Measurements from ENCODE around the gene DLG4. TPM values are rescaled to one million over a fixed set of nuclear protein-coding genes. Genes with fewer than 3 reads are reported as not detected.
"Not testable (repeated sequence)": the region's sequence is repeated elsewhere in the genome, so short reads cannot be mapped to it uniquely, and the experiment has no call there.

The DLG4 gene
- total RNA-seq, 1 experiment from 2014 or later = 38.3 TPM

GRCh38 chr17:7166873-7167272 is 52.8 kb downstream of the DLG4 start:
- H2BK15ac ChIP-seq (ENCODE audit: low read depth, low read length) = no peak overlapping the region
- H3K27ac ChIP-seq (ENCODE audit: insufficient read length, low read depth, low read length) = no peak overlapping the region
- H3K23ac ChIP-seq (ENCODE audit: insufficient read length, low read depth, low read length) = no peak overlapping the region
- H4K5ac ChIP-seq (ENCODE audit: insufficient read length, low read depth, low read length) = no peak overlapping the region
- H2BK12ac ChIP-seq (ENCODE audit: insufficient read length, low read depth, low read length) = no peak overlapping the region
- H3K27me3 ChIP-seq (ENCODE audit: insufficient read depth, low read length) = no peaks in the 10 kb centered on the region
- H3K14ac ChIP-seq (ENCODE audit: insufficient read depth, low read length) = no peak overlapping the region
- H3K4me3 Mint-ChIP-seq = no peak overlapping the region
- H3K36me3 Mint-ChIP-seq (ENCODE audit: insufficient read depth in 1 of 3, low read depth in 3 of 3) = peaks cover 0 to 5% (median 0%) of the 10 kb centered on the region in 3 experiments; a peak in 3 of 7 replicates
- no peaks in the 10 kb centered on the region for H3K79me1 ChIP-seq (ENCODE audit: insufficient read depth, low read depth, low read length, poor library complexity, severe bottlenecking)
- WGBS (ENCODE audit: extremely low coverage, insufficient read length, low lambda C conversion rate) = no CpG with 5 or more reads among the region's 7 CpGs
- no peak overlapping the region for H3T11ph ChIP-seq (ENCODE audit: low read length)
- peaks cover 4 to 13% of the 10 kb centered on the region in 2 experiments for H3K9me3 Mint-ChIP-seq
- no peak overlapping the region for H4K91ac ChIP-seq (ENCODE audit: insufficient read length, low read depth, low read length)
- H3K18ac ChIP-seq (ENCODE audit: insufficient read length, low read depth, low read length) = no peak overlapping the region
- H3K9me3 ChIP-seq (ENCODE audit: control insufficient read depth, low read depth, low read length) = no peaks in the 10 kb centered on the region
- no peak overlapping the region for H2BK5ac ChIP-seq (ENCODE audit: insufficient read length, low read length)
- H4K20me1 ChIP-seq (ENCODE audit: control insufficient read depth, insufficient read depth, insufficient read length) = no peaks in the 10 kb centered on the region
- no peak overlapping the region for H3K4me2 ChIP-seq (ENCODE audit: insufficient read depth, insufficient read length, low read length)
- no peak overlapping the region for H2AFZ ChIP-seq (ENCODE audit: low read length)
- TF ChIP-seq CTCF (conservative IDR thresholded peaks at IDR 0.05) = no peak
- H3K79me2 ChIP-seq (ENCODE audit: insufficient read depth, low read length) = no peaks in the 10 kb centered on the region
- H3K4ac ChIP-seq (ENCODE audit: low read depth, low read length) = no peak overlapping the region
- H2AK5ac ChIP-seq (ENCODE audit: insufficient read length, low read length) = no peak overlapping the region
- H3K9ac ChIP-seq (ENCODE audit: extremely low read depth, insufficient read length, low read length) = no peak overlapping the region
- H3K23me2 ChIP-seq (ENCODE audit: insufficient read length, low read depth, low read length, poor library complexity, severe bottlenecking) = no peaks in the 10 kb centered on the region
- no peak overlapping the region for H2BK20ac ChIP-seq (ENCODE audit: low read depth, low read length, poor library complexity, severe bottlenecking)
- no peak overlapping the region for H3K27ac Mint-ChIP-seq
- no peak overlapping the region for H4K8ac ChIP-seq (replicated peaks; ENCODE audit: insufficient read length, low read depth, low read length)
- peaks cover 3% of the 10 kb centered on the region for H3K27me3 Mint-ChIP-seq (ENCODE audit: low read depth)
- H3K56ac ChIP-seq (ENCODE audit: insufficient read length, low read depth, low read length) = no peak overlapping the region
- DNase-seq = no peak
- H3K4me1 Mint-ChIP-seq = peaks cover 0 to 4% of the 10 kb centered on the region in 2 experiments; a peak in 3 of 4 replicates
- H2BK120ac ChIP-seq (ENCODE audit: low read depth, low read length, poor library complexity, severe bottlenecking) = no peak overlapping the region
- H3K4me1 ChIP-seq (ENCODE audit: insufficient read depth, low read length) = no peaks in the 10 kb centered on the region

GRCh38 chr17:7159571-7159970 is 60.1 kb downstream of the DLG4 start:
- DNase-seq; H2BK120ac ChIP-seq (ENCODE audit: low read depth, low read length, poor library complexity, severe bottlenecking); H3K27me3 ChIP-seq (ENCODE audit: insufficient read depth, low read length); H3K9me3 Mint-ChIP-seq; H3K4me1 Mint-ChIP-seq; H2BK5ac ChIP-seq (ENCODE audit: insufficient read length, low read length); H2BK15ac ChIP-seq (ENCODE audit: low read depth, low read length); H3K14ac ChIP-seq (ENCODE audit: insufficient read depth, low read length); H3K23ac ChIP-seq (ENCODE audit: insufficient read length, low read depth, low read length); H3K23me2 ChIP-seq (ENCODE audit: insufficient read length, low read depth, low read length, poor library complexity, severe bottlenecking); H3K27ac Mint-ChIP-seq; H3K36me3 Mint-ChIP-seq (ENCODE audit: insufficient read depth in 1 of 3, low read depth in 3 of 3); H4K5ac ChIP-seq (ENCODE audit: insufficient read length, low read depth, low read length); H3K79me1 ChIP-seq (ENCODE audit: insufficient read depth, low read depth, low read length, poor library complexity, severe bottlenecking); H4K20me1 ChIP-seq (ENCODE audit: control insufficient read depth, insufficient read depth, insufficient read length); H3K9me3 ChIP-seq (ENCODE audit: control insufficient read depth, low read depth, low read length); H3K4me2 ChIP-seq (ENCODE audit: insufficient read depth, insufficient read length, low read length); H4K91ac ChIP-seq (ENCODE audit: insufficient read length, low read depth, low read length); H3K56ac ChIP-seq (ENCODE audit: insufficient read length, low read depth, low read length); H2AFZ ChIP-seq (ENCODE audit: low read length); H3K27ac ChIP-seq (ENCODE audit: insufficient read length, low read depth, low read length); H3T11ph ChIP-seq (ENCODE audit: low read length); H3K79me2 ChIP-seq (ENCODE audit: insufficient read depth, low read length); H2BK12ac ChIP-seq (ENCODE audit: insufficient read length, low read depth, low read length); H3K4me3 Mint-ChIP-seq; H3K4ac ChIP-seq (ENCODE audit: low read depth, low read length); H2AK5ac ChIP-seq (ENCODE audit: insufficient read length, low read length); H3K9ac ChIP-seq (ENCODE audit: extremely low read depth, insufficient read length, low read length); H2BK20ac ChIP-seq (ENCODE audit: low read depth, low read length, poor library complexity, severe bottlenecking); H4K8ac ChIP-seq (replicated peaks; ENCODE audit: insufficient read length, low read depth, low read length); H3K18ac ChIP-seq (ENCODE audit: insufficient read length, low read depth, low read length); H3K4me1 ChIP-seq (ENCODE audit: insufficient read depth, low read length): not testable (repeated sequence)
- no CpG with 5 or more reads among the region's 10 CpGs for WGBS (ENCODE audit: extremely low coverage, insufficient read length, low lambda C conversion rate)
- peaks cover 28% of the 10 kb centered on the region for H3K27me3 Mint-ChIP-seq (ENCODE audit: low read depth)

All from H9 (cell line).